ENCODE measurements around the gene UPF3A.
"Not testable (repeated sequence)": the region's sequence is repeated elsewhere in the genome, so short reads cannot be mapped to it uniquely, and the experiment has no call there.

UPF3A gene

DNA sequence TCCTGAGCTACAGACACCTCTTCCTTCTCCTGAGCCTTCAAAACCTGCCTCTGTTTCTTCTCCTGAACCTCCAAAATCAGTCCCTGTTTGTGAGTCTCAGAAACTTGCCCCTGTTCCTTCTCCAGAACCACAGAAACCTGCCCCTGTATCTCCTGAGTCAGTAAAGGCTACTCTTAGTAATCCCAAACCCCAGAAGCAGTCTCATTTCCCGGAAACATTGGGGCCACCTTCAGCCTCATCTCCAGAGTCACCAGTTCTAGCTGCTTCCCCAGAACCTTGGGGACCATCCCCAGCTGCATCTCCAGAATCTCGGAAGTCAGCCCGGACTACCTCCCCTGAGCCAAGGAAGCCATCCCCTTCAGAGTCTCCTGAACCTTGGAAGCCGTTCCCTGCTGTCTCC is 42.9 kb downstream of the UPF3A start:
- Histone ChIP-seq H3K9me3 (ENCODE audit: control insufficient read depth, low read length) (no peaks in the 10 kb centered on the region), H3K4me3 (ENCODE audit: low read length) (no peak overlapping the region), H3K27me3 (replicated peaks; ENCODE audit: control insufficient read depth, insufficient read depth, low read length) (no peaks in the 10 kb centered on the region), H3K36me3 (ENCODE audit: control insufficient read depth, insufficient read depth, low read length, severe bottlenecking) (peaks cover 51% of the 10 kb centered on the region), H3K4me1 (ENCODE audit: control insufficient read depth, insufficient read depth, low read length) (peaks cover 32% of the 10 kb centered on the region), H3K9ac (ENCODE audit: low read length) (no peak overlapping the region)
- DNase-seq (ENCODE audit: low read depth) = no peak

GRCh38 chr13:114325729-114326128 is 44.3 kb downstream of the UPF3A start:
- no peak overlapping the region for H3K9ac ChIP-seq (ENCODE audit: low read length)
- peaks cover 51% of the 10 kb centered on the region for H3K36me3 ChIP-seq (ENCODE audit: control insufficient read depth, insufficient read depth, low read length, severe bottlenecking)
- H3K27me3 ChIP-seq (replicated peaks; ENCODE audit: control insufficient read depth, insufficient read depth, low read length) = no peaks in the 10 kb centered on the region
- H3K4me1 ChIP-seq (ENCODE audit: control insufficient read depth, insufficient read depth, low read length) = peaks cover 22% of the 10 kb centered on the region
- no peaks in the 10 kb centered on the region for H3K9me3 ChIP-seq (ENCODE audit: control insufficient read depth, low read length)
- DNase-seq (ENCODE audit: low read depth) = no peak
- H3K4me3 ChIP-seq (ENCODE audit: low read length) = no peak overlapping the region

- DNase-seq (ENCODE audit: low read depth) = no peak
- Histone ChIP-seq H3K4me3 (ENCODE audit: low read length) (no peak overlapping the region), H3K27me3 (replicated peaks; ENCODE audit: control insufficient read depth, insufficient read depth, low read length) (no peaks in the 10 kb centered on the region), H3K36me3 (ENCODE audit: control insufficient read depth, insufficient read depth, low read length, severe bottlenecking) (peaks cover 28% of the 10 kb centered on the region), H3K4me1 (ENCODE audit: control insufficient read depth, insufficient read depth, low read length) (peaks cover 22% of the 10 kb centered on the region), H3K9me3 (ENCODE audit: control insufficient read depth, low read length) (no peaks in the 10 kb centered on the region), H3K9ac (ENCODE audit: low read length) (no peak overlapping the region)
Measured at GRCh38 chr13:114328034-114328433, 46.6 kb downstream of the UPF3A start.

- H3K4me3 ChIP-seq (ENCODE audit: low read length) = no peak overlapping the region
- peaks cover 22% of the 10 kb centered on the region for H3K36me3 ChIP-seq (ENCODE audit: control insufficient read depth, insufficient read depth, low read length, severe bottlenecking)
- DNase-seq (ENCODE audit: low read depth) = no peak
- no peaks in the 10 kb centered on the region for H3K9me3 ChIP-seq (ENCODE audit: control insufficient read depth, low read length)
- no peak overlapping the region for H3K9ac ChIP-seq (ENCODE audit: low read length)
- H3K27me3 ChIP-seq (replicated peaks; ENCODE audit: control insufficient read depth, insufficient read depth, low read length) = no peaks in the 10 kb centered on the region
- peaks cover 23% of the 10 kb centered on the region for H3K4me1 ChIP-seq (ENCODE audit: control insufficient read depth, insufficient read depth, low read length)
Measured at GRCh38 chr13:114328595-114328994, 47.2 kb downstream of the UPF3A start.

DNA sequence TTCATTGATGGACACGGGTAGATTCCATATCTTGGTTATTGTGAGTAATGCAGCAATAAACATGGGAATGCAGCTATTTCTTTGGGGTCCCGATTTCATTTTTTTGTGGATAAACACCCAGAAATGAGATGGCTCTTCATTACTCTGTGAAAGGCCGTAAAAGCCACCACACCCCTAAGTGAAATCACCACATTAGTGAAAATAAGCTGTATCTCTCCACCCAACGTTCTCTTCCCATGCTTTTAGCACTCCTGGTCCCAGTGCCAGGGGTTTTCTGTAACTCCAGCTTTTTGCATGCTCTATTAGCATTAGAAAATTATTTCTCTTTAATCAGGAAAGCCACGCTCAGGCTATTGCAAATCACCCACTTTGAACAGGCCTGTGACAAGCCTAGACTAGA is 48.7 kb downstream of the UPF3A start:
- H3K4me3 ChIP-seq (ENCODE audit: low read length) = no peak overlapping the region
- DNase-seq (ENCODE audit: low read depth) = no peak
- H3K36me3 ChIP-seq (ENCODE audit: control insufficient read depth, insufficient read depth, low read length, severe bottlenecking) = peaks cover 7% of the 10 kb centered on the region
- H3K4me1 ChIP-seq (ENCODE audit: control insufficient read depth, insufficient read depth, low read length) = peaks cover 27% of the 10 kb centered on the region
- H3K27me3 ChIP-seq (replicated peaks; ENCODE audit: control insufficient read depth, insufficient read depth, low read length) = no peaks in the 10 kb centered on the region
- H3K9me3 ChIP-seq (ENCODE audit: control insufficient read depth, low read length) = no peaks in the 10 kb centered on the region
- no peak overlapping the region for H3K9ac ChIP-seq (ENCODE audit: low read length)

- peak overlapping the region; percentile 7 for H3K4me3 ChIP-seq (ENCODE audit: low read length)
- not testable (repeated sequence) for H3K27me3 ChIP-seq (replicated peaks; ENCODE audit: control insufficient read depth, insufficient read depth, low read length); H3K36me3 ChIP-seq (ENCODE audit: control insufficient read depth, insufficient read depth, low read length, severe bottlenecking); DNase-seq (ENCODE audit: low read depth); H3K9ac ChIP-seq (ENCODE audit: low read length); H3K9me3 ChIP-seq (ENCODE audit: control insufficient read depth, low read length); H3K4me1 ChIP-seq (ENCODE audit: control insufficient read depth, insufficient read depth, low read length)
Measured at GRCh38 chr13:114333881-114334280, 52.5 kb downstream of the UPF3A start.

GRCh38 chr13:114334305-114335053 is 53.1 kb downstream of the UPF3A start:
- Histone ChIP-seq H3K27me3 (replicated peaks; ENCODE audit: control insufficient read depth, insufficient read depth, low read length) (no peaks in the 10 kb centered on the region), H3K36me3 (ENCODE audit: control insufficient read depth, insufficient read depth, low read length, severe bottlenecking) (no peaks in the 10 kb centered on the region), H3K4me3 (ENCODE audit: low read length) (peak overlapping the region; percentile 7), H3K9me3 (ENCODE audit: control insufficient read depth, low read length) (no peaks in the 10 kb centered on the region), H3K9ac (ENCODE audit: low read length) (no peak overlapping the region), H3K4me1 (ENCODE audit: control insufficient read depth, insufficient read depth, low read length) (peaks cover 5% of the 10 kb centered on the region)
- DNase-seq (ENCODE audit: low read depth) = no peak

- DNase-seq (ENCODE audit: low read depth); H3K27me3 ChIP-seq (replicated peaks; ENCODE audit: control insufficient read depth, insufficient read depth, low read length); H3K4me1 ChIP-seq (ENCODE audit: control insufficient read depth, insufficient read depth, low read length); H3K4me3 ChIP-seq (ENCODE audit: low read length); H3K9me3 ChIP-seq (ENCODE audit: control insufficient read depth, low read length); H3K36me3 ChIP-seq (ENCODE audit: control insufficient read depth, insufficient read depth, low read length, severe bottlenecking); H3K9ac ChIP-seq (ENCODE audit: low read length): not testable (repeated sequence)
Measured at GRCh38 chr13:114336457-114336856, 55.1 kb downstream of the UPF3A start.

- peaks cover 3% of the 10 kb centered on the region for H3K9me3 ChIP-seq (ENCODE audit: control insufficient read depth, low read length)
- no peaks in the 10 kb centered on the region for H3K27me3 ChIP-seq (replicated peaks; ENCODE audit: control insufficient read depth, insufficient read depth, low read length)
- H3K36me3 ChIP-seq (ENCODE audit: control insufficient read depth, insufficient read depth, low read length, severe bottlenecking) = no peaks in the 10 kb centered on the region
- no peak overlapping the region for H3K9ac ChIP-seq (ENCODE audit: low read length)
- no peak overlapping the region for H3K4me3 ChIP-seq (ENCODE audit: low read length)
- no peak for DNase-seq (ENCODE audit: low read depth)
- H3K4me1 ChIP-seq (ENCODE audit: control insufficient read depth, insufficient read depth, low read length) = peaks cover 5% of the 10 kb centered on the region
Measured at GRCh38 chr13:114338959-114339358, 57.6 kb downstream of the UPF3A start.

DNA sequence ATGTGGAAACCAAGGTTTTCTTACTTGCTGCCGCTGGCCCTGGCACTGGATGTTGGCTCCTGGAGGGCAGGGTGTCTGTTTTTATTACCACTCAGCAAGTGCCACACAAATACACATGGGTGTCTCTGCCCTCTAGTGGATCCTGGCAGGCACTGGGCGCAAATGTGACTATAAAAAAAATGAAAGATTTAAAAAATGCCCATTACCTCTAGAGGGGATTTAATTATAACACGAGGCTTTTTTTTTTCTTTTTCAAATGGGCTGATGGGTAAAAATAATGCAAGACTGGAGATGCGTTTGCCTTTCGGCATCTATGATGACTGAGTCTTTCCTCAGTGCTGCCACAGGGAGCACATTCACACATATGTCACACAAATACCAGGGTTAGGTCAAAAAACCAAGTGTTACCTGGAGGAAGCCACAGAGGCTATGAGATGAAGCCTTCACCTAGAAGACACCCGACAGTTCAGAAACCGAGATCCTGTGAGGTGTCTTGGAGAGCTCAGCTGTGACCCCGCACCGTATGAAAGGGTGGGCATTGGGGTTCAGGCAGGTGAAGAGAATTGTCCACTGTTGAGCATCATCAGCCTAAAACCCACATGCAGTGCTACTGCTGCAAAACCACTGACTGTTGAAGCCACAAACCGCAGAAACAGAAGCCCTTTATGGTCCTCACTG is 58.6 kb downstream of the UPF3A start:
- peak; percentile 76 for DNase-seq (ENCODE audit: low read depth)
- Histone ChIP-seq H3K4me1 (ENCODE audit: control insufficient read depth, insufficient read depth, low read length) (peaks cover 4% of the 10 kb centered on the region), H3K4me3 (ENCODE audit: low read length) (no peak overlapping the region), H3K9me3 (ENCODE audit: control insufficient read depth, low read length) (peaks cover 3% of the 10 kb centered on the region), H3K27me3 (replicated peaks; ENCODE audit: control insufficient read depth, insufficient read depth, low read length) (no peaks in the 10 kb centered on the region), H3K9ac (ENCODE audit: low read length) (no peak overlapping the region), H3K36me3 (ENCODE audit: control insufficient read depth, insufficient read depth, low read length, severe bottlenecking) (no peaks in the 10 kb centered on the region)

- no peak for DNase-seq (ENCODE audit: low read depth)
- H3K36me3 ChIP-seq (ENCODE audit: control insufficient read depth, insufficient read depth, low read length, severe bottlenecking) = no peaks in the 10 kb centered on the region
- no peak overlapping the region for H3K4me3 ChIP-seq (ENCODE audit: low read length)
- no peaks in the 10 kb centered on the region for H3K27me3 ChIP-seq (replicated peaks; ENCODE audit: control insufficient read depth, insufficient read depth, low read length)
- no peak overlapping the region for H3K9ac ChIP-seq (ENCODE audit: low read length)
- peaks cover 3% of the 10 kb centered on the region for H3K9me3 ChIP-seq (ENCODE audit: control insufficient read depth, low read length)
- H3K4me1 ChIP-seq (ENCODE audit: control insufficient read depth, insufficient read depth, low read length) = peaks cover 4% of the 10 kb centered on the region
Measured at GRCh38 chr13:114341003-114341777, 59.8 kb downstream of the UPF3A start.

Data from adipocyte (in vitro differentiated cells).